Endodermal cell (in vitro differentiated cells): ENCODE data around the gene DAPK2. TPM values are rescaled to one million over a fixed set of nuclear protein-coding genes. Genes with fewer than 3 reads are reported as not detected.

Source experiments
- DNase-seq: peaks from one replicate; pipeline ENCODE4 v3.0.0-alpha.2; 2017
- H3K27ac ChIP-seq: 2 replicates; pipeline ENCODE4 v1.5.1; 2013; ENCODE audit warnings: mild to moderate bottlenecking, low read depth, low read length, moderate library complexity
- H3K27me3 ChIP-seq: 2 replicates; pipeline ENCODE4 v1.6.1; 2013; ENCODE audit warnings: mild to moderate bottlenecking, low read length, moderate library complexity; ENCODE audit not compliant: insufficient read depth, control insufficient read depth, poor library complexity, severe bottlenecking
- H3K36me3 ChIP-seq: 2 replicates; pipeline ENCODE4 v1.7.0; 2013; ENCODE audit warnings: mild to moderate bottlenecking, low read length, moderate library complexity; ENCODE audit not compliant: control insufficient read depth, insufficient read depth
- H3K4me1 ChIP-seq: one replicate; pipeline ENCODE4 v1.7.0; 2013; ENCODE audit warnings: low read length; ENCODE audit not compliant: control insufficient read depth, insufficient read depth
- H3K4me3 ChIP-seq: 2 replicates; pipeline ENCODE4 v1.5.1; 2013; ENCODE audit warnings: mild to moderate bottlenecking, low read length, moderate library complexity
- H3K9ac ChIP-seq: 2 replicates; pipeline ENCODE4 v1.6.1; 2013; ENCODE audit warnings: mild to moderate bottlenecking, low read length, moderate library complexity; ENCODE audit not compliant: poor library complexity, severe bottlenecking; ENCODE audit errors: extremely low read depth
- H3K9me3 ChIP-seq: 2 replicates; pipeline ENCODE4 v1.6.1; 2013; ENCODE audit warnings: mild to moderate bottlenecking, low read length, moderate library complexity; ENCODE audit not compliant: control insufficient read depth
- H3K27ac Mint-ChIP-seq: 2 replicates; pipeline ENCODE4 v1.8.0; 2020; ENCODE audit warnings: mixed read lengths
- H3K27me3 Mint-ChIP-seq: 2 replicates; pipeline ENCODE4 v1.8.0; 2021; ENCODE audit warnings: mild to moderate bottlenecking, mixed read lengths; ENCODE audit not compliant: insufficient read depth
- H3K36me3 Mint-ChIP-seq: 2 replicates; pipeline ENCODE4 v1.8.0; 2020; ENCODE audit warnings: low read depth, mixed read lengths
- H3K4me1 Mint-ChIP-seq: 2 replicates; pipeline ENCODE4 v1.8.0; 2020; ENCODE audit warnings: mixed read lengths
- H3K4me3 Mint-ChIP-seq: 2 replicates; pipeline ENCODE4 v1.8.0; 2020; ENCODE audit warnings: mild to moderate bottlenecking, moderate library complexity, mixed read lengths
- H3K9me3 Mint-ChIP-seq: 2 replicates; pipeline ENCODE4 v1.8.0; 2020; ENCODE audit warnings: mild to moderate bottlenecking, mixed read lengths
- CTCF ChIP-seq: fragments of 200-600 bp; sonication (generic); conservative IDR thresholded peaks from 2 replicates; pipeline ENCODE4 v1.5.0; 2021; ENCODE audit warnings: antibody characterized with exemption, mild to moderate bottlenecking
- WGBS, 2 experiments: methylation state at CpG; one replicate each; pipeline versions ENCODE4 v1.1.5 to v1.1.7; 2013; ENCODE audit warnings: missing lambda C conversion rate in 2 of 2, mixed read lengths in 1 of 2; ENCODE audit not compliant: insufficient coverage in 1 of 2, insufficient read length in 1 of 2; 5-methylcytosine and 5-hydroxymethylcytosine counted together
- total RNA-seq, 2 donors: library from RNA; stranded (reverse); fragmentation: NEBNext Ultra II Directional in 1 of 2; extraction: Animal tissue kit (Norgen Biotek cat#: 25700) in 1 of 2; gene quantifications; 2 replicates in 1 of 2; 3 replicates in 1 of 2; pipeline ENCODE4 v1.2.1, GENCODE V29; 2021

The DAPK2 gene
- total RNA-seq, 2 donors from 2014 or later: 2.4 to 2.6 TPM

GRCh38 chr15:63880744-63881143 is 165.5 kb downstream of the DAPK2 start:
- H3K36me3 ChIP-seq: no peaks in the 10 kb centered on the region
- no peak overlapping the region for H3K9ac ChIP-seq
- no peak for DNase-seq
- Mint-ChIP-seq H3K27me3 (peaks cover 80% of the 10 kb centered on the region), H3K4me1 (peaks cover 12% of the 10 kb centered on the region), H3K9me3 (no peaks in the 10 kb centered on the region), H3K27ac (no peak overlapping the region), H3K36me3 (no peaks in the 10 kb centered on the region), H3K4me3 (no peak overlapping the region)
- peaks cover 75% of the 10 kb centered on the region for H3K27me3 ChIP-seq
- H3K27ac ChIP-seq: no peak overlapping the region
- H3K9me3 ChIP-seq: no peaks in the 10 kb centered on the region
- WGBS, 2 experiments: 92 to 100% methylated on average over 4 of the region's 5 CpGs
- no peak for TF ChIP-seq CTCF
- H3K4me3 ChIP-seq: no peak overlapping the region
- H3K4me1 ChIP-seq: no peaks in the 10 kb centered on the region

- no peak overlapping the region for H3K27ac Mint-ChIP-seq
- H3K36me3 Mint-ChIP-seq: no peaks in the 10 kb centered on the region
- 88% methylated on average over 1 of the region's 1 CpG; no CpG with 5 or more reads in 1 of the 2 experiments for WGBS, 2 experiments
- no peak overlapping the region for H3K9ac ChIP-seq
- no peak overlapping the region for H3K4me3 ChIP-seq
- H3K9me3 Mint-ChIP-seq: no peaks in the 10 kb centered on the region
- H3K4me3 Mint-ChIP-seq: no peak overlapping the region
- no peaks in the 10 kb centered on the region for H3K36me3 ChIP-seq
- no peak for TF ChIP-seq CTCF
- no peak overlapping the region for H3K27ac ChIP-seq
- peaks cover 9% of the 10 kb centered on the region for H3K4me1 Mint-ChIP-seq
- H3K4me1 ChIP-seq: no peaks in the 10 kb centered on the region
- H3K27me3 Mint-ChIP-seq: peaks cover 83% of the 10 kb centered on the region
- H3K9me3 ChIP-seq: no peaks in the 10 kb centered on the region
- no peak for DNase-seq
- H3K27me3 ChIP-seq: peaks cover 81% of the 10 kb centered on the region
Observed at GRCh38 chr15:63879995-63880394, 166.3 kb downstream of the DAPK2 start.

GRCh38 chr15:63879211-63879610 is 167.1 kb downstream of the DAPK2 start:
- Histone ChIP-seq H3K4me3 (no peak overlapping the region), H3K27ac (peak overlapping the region; percentile 80), H3K27me3 (peaks cover 73% of the 10 kb centered on the region), H3K9ac (no peak overlapping the region), H3K36me3 (no peaks in the 10 kb centered on the region), H3K4me1 (no peaks in the 10 kb centered on the region), H3K9me3 (no peaks in the 10 kb centered on the region)
- Mint-ChIP-seq H3K27me3 (peaks cover 76% of the 10 kb centered on the region), H3K4me1 (peaks cover 9% of the 10 kb centered on the region), H3K36me3 (no peaks in the 10 kb centered on the region), H3K27ac (no peak overlapping the region), H3K9me3 (no peaks in the 10 kb centered on the region), H3K4me3 (no peak overlapping the region)
- DNase-seq: no peak
- no peak for TF ChIP-seq CTCF
- 12% methylated on average over 3 of the region's 3 CpGs; no CpG with 5 or more reads in 1 of the 2 experiments for WGBS, 2 experiments
